A549 treated with dexamethasone at 1 μM for 4 hours (cell line): ENCODE measurements around the gene PSPH. TPM values are rescaled to one million over a fixed set of nuclear protein-coding genes. Genes with fewer than 3 reads are reported as not detected.

Source experiments
- total RNA-seq: library from RNA; stranded (reverse); fragments of 200-300 nt; extraction: Qiagen RNA extraction; gene quantifications from 5 replicates; pipeline ENCODE4 v1.2.3, GENCODE V29; 2022

Gene PSPH
- total RNA-seq: 23.5 to 26.4 TPM (median 23.9 TPM) in 5 replicates

GRCh38 chr7:56051339-56052191 is at the start of gene PSPH, which contains the start of gene CCT6A:
TSS of gene PSPH (minus strand) at chr7:56051444. CDS start at chr7:56021212, 30,232 bp downstream.
TSS of gene CCT6A (plus strand) at chr7:56051765. CDS start at chr7:56051849, 84 bp downstream.

GRCh38 chr7:56092789-56093531 is 41.7 kb upstream of the PSPH start, which contains the start of gene PHKG1:
TSS of gene PHKG1 (minus strand) at chr7:56092952. CDS start at chr7:56088941, 4,011 bp downstream.

GRCh38 chr7:56063882-56064625 is 12.8 kb upstream of the PSPH start, which contains the start of gene SUMF2:
TSS of gene SUMF2 (plus strand) at chr7:56064286. CDS start at chr7:56064312, 26 bp downstream.

GRCh38 chr7:55964261-55965099 is 86.8 kb downstream of the PSPH start, which contains the start of gene NIPSNAP2:
TSS of gene NIPSNAP2 (plus strand) at chr7:55964585. CDS start at chr7:55964610, 25 bp downstream.

Other genes starting within 250 kb of the PSPH start
- gene SEPTIN14, start 188.7 kb downstream of the PSPH start, total RNA-seq: not detected in 5 replicates
- gene ZNF713, start 164.0 kb downstream of the PSPH start, total RNA-seq: 0.38 to 1.1 TPM (median 0.66 TPM) in 5 replicates
- gene MRPS17, start 99.6 kb downstream of the PSPH start, total RNA-seq: 24.1 to 31.5 TPM (median 26.6 TPM) in 5 replicates
- 46.2 to 56.0 TPM (median 52.7 TPM) in 5 replicates for gene NIPSNAP2, start 86.9 kb downstream of the PSPH start, total RNA-seq
- 251 to 285 TPM (median 265 TPM) in 5 replicates for gene CCT6A, start 321 bp upstream of the PSPH start, total RNA-seq
- gene SUMF2, start 12.8 kb upstream of the PSPH start, total RNA-seq: 109 to 115 TPM (median 112 TPM) in 5 replicates
- 0.39 to 0.77 TPM (median 0.54 TPM) in 5 replicates for gene PHKG1, start 41.5 kb upstream of the PSPH start, total RNA-seq
- gene CHCHD2, start 55.0 kb upstream of the PSPH start, total RNA-seq: 564 to 618 TPM (median 570 TPM) in 5 replicates
- gene NUPR2, start 65.0 kb upstream of the PSPH start, total RNA-seq: not detected in 5 replicates